K562 (cell line): ENCODE data around the gene SH2D5. TPM values are rescaled to one million over a fixed set of nuclear protein-coding genes. Genes with fewer than 3 reads are reported as not detected.
A peak's percentile ranks its signal among the peaks of the same experiment; 100 is the strongest.

ENCODE experiments used
- ARID3A ChIP-seq: IDR thresholded peaks from 2 replicates; pipeline ENCODE4 v1.6.1; 2012; ENCODE audit warnings: low read depth, low read length, improper control_type of control experiment, borderline replicate concordance
- CBX3 ChIP-seq, 2 experiments: IDR thresholded peaks; 1 replicate in 1 of 2; 2 replicates in 1 of 2; pipeline ENCODE4 v1.6.1; 2012; ENCODE audit warnings: inconsistent platforms in 2 of 2, low read length in 2 of 2, borderline replicate concordance in 1 of 2, control low read depth in 1 of 2
- HMBOX1 ChIP-seq: sonication (generic); IDR thresholded peaks from 2 replicates; pipeline ENCODE4 v1.6.1; 2016
- HNRNPL ChIP-seq: fragments of 200-400 bp; formaldehyde crosslinking; IDR thresholded peaks from 2 replicates; pipeline ENCODE4 v1.6.1; 2017; ENCODE audit warnings: low read depth, mild to moderate bottlenecking, low read length
- MAFF ChIP-seq: IDR thresholded peaks from 2 replicates; pipeline ENCODE4 v1.6.1; 2012; ENCODE audit warnings: low read length, improper control_type of control experiment
- MAX ChIP-seq: sonication (generic); formaldehyde crosslinking; IDR thresholded peaks from 2 replicates; pipeline ENCODE4 v1.9.0; 2022; ENCODE audit warnings: mild to moderate bottlenecking, missing genetic modification reagents
- MLLT1 ChIP-seq, 2 experiments: fragments of 450-650 bp; IDR thresholded peaks; 2 replicates each; pipeline ENCODE4 v1.6.1; 2016
- RERE ChIP-seq: sonication (generic); formaldehyde crosslinking; IDR thresholded peaks from 2 replicates; pipeline ENCODE4 v1.8.0; 2023; ENCODE audit warnings: missing genetic modification reagents, mild to moderate bottlenecking, borderline replicate concordance
- SRF ChIP-seq, 2 experiments: fragments of 250-450, 450-650 bp in 1 of 2; sonication (Bioruptor Pico) in 1 of 2; sonication (generic) in 1 of 2; formaldehyde crosslinking; IDR thresholded peaks; 2 replicates each; pipeline versions ENCODE4 v1.5.0 to v1.5.1; 2020 to 2022; ENCODE audit warnings: mild to moderate bottlenecking in 1 of 2, missing genetic modification reagents in 1 of 2
- ZBED1 ChIP-seq: IDR thresholded peaks from 2 replicates; pipeline ENCODE4 v1.6.1; 2014
- ZNF511 ChIP-seq: sonication (generic); formaldehyde crosslinking; IDR thresholded peaks from 2 replicates; pipeline ENCODE4 v1.8.0; 2022; ENCODE audit warnings: mild to moderate bottlenecking, missing genetic modification reagents
- polyA plus RNA-seq, 8 experiments: library from polyadenylated mRNA; depleted of rRNA in 4 of 8; stranded (reverse) in 5 of 8; unstranded in 3 of 8; fragments of >200 nt; fragmentation: Nextera tagmentation in 2 of 8; fragmentation: Illumina TruSeq in 1 of 8; extraction: Ambion mirVana in 2 of 8; extraction: Trizol in 1 of 8; gene quantifications; 2 replicates each; pipeline versions ENCODE4 v1.2.1 to v1.2.3, GENCODE V29; 2011 to 2014; ENCODE audit warnings: inconsistent platforms in 1 of 8, missing spikeins in 1 of 8
- total RNA-seq, 7 experiments: library from RNA; depleted of rRNA in 6 of 7; stranded (reverse); fragments of >200 nt in 6 of 7; fragmentation: Illumina TruSeq in 2 of 7; extraction: Trizol in 2 of 7; gene quantifications; 2 replicates each; pipeline versions ENCODE4 v1.2.1 to v1.2.3, GENCODE V29; 2011 to 2021; ENCODE audit warnings: low replicate concordance in 1 of 7

SH2D5 gene
- total and polyA plus RNA-seq, 9 of the 15 experiments (the other 6 are each of a cell fraction or from before 2014, with no cell fraction given) = 0.06 to 0.11 TPM; not detected in 7

- peak; percentile 94; the same call in 1 of the 2 replicates for TF ChIP-seq ZNF511 (CRISPR knock-in tag)
- no peak for TF ChIP-seq ZBED1
- no peak for TF ChIP-seq HMBOX1
- TF ChIP-seq MLLT1 (IDR thresholded peaks at IDR 0.05) = no peak
- no peak for TF ChIP-seq ARID3A
- no peak for TF ChIP-seq HNRNPL
- no peak for TF ChIP-seq SRF (CRISPR knock-in tag; IDR thresholded peaks at IDR 0.05)
- TF ChIP-seq MAFF = no peak
- 0 out of 2 replicates have a peak, but pooled peaks have one; percentile 37 for TF ChIP-seq RERE (CRISPR knock-in tag)
- peak in 1 of 2 experiments; percentile 78; a peak in 1 of 3 replicates for TF ChIP-seq CBX3 (IDR thresholded peaks at IDR 0.05; ENCODE audit: borderline replicate concordance in 1 of 2, low read length in 2 of 2)
- TF ChIP-seq MAX (CRISPR knock-in tag) = peak; percentile 99
Measured at GRCh38 chr1:20725189-20726117, 7.0 kb downstream of the SH2D5 start (continued).
